ENCODE data around the gene MPP3. TPM values are rescaled to one million over a fixed set of nuclear protein-coding genes. Genes with fewer than 3 reads are reported as not detected.
"Not testable (repeated sequence)": the region's sequence is repeated elsewhere in the genome, so short reads cannot be mapped to it uniquely, and the experiment has no call there.

MPP3 gene
- total and polyA plus RNA-seq, 9 donors, result 2.7 to 17.2 (median 3.1) TPM

DNA sequence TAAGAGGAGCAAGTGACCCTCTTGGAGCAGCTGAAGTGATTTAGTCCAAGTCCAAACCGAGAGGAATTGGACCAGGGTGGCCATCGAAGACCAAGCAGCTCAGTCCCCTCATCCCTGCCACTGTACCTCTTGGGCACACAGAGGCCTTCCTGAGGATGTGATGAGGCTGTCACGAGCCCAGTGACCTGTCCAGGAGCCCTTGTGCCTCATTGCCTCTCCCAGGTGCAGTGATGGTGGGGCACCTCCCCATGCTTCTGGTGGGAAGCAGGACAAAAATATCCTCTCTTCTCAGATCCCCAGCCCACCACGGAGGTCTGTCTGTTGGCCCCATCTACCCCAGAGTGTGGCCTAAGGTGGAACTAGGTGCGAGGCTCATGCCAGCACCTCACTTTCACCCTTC is 11.3 kb upstream of the MPP3 start:
- H3K36me3 ChIP-seq, result no peaks in the 10 kb centered on the region
- H3K9me3 ChIP-seq, result no peaks in the 10 kb centered on the region
- no peak for DNase-seq
- H3K4me1 ChIP-seq (ENCODE audit: insufficient read depth), result no peaks in the 10 kb centered on the region
- intact Hi-C loops (cut with DNase I), result loop anchor here in 1 of 4 donors (10.0 kb wide), 2 partner anchors 69 to 149 kb away; partner anchors contain the start of gene DUSP3
- H3K27ac ChIP-seq, result no peak overlapping the region
- H3K27me3 ChIP-seq, result no peaks in the 10 kb centered on the region
- no peak overlapping the region for H3K4me3 ChIP-seq
- TF ChIP-seq, protein P1, sequence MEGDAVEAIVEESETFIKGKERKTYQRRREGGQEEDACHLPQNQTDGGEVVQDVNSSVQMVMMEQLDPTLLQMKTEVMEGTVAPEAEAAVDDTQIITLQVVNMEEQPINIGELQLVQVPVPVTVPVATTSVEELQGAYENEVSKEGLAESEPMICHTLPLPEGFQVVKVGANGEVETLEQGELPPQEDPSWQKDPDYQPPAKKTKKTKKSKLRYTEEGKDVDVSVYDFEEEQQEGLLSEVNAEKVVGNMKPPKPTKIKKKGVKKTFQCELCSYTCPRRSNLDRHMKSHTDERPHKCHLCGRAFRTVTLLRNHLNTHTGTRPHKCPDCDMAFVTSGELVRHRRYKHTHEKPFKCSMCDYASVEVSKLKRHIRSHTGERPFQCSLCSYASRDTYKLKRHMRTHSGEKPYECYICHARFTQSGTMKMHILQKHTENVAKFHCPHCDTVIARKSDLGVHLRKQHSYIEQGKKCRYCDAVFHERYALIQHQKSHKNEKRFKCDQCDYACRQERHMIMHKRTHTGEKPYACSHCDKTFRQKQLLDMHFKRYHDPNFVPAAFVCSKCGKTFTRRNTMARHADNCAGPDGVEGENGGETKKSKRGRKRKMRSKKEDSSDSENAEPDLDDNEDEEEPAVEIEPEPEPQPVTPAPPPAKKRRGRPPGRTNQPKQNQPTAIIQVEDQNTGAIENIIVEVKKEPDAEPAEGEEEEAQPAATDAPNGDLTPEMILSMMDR (IDR thresholded peaks at IDR 0.05), result no peak
- no peak for TF ChIP-seq POLR2A (IDR thresholded peaks at IDR 0.05)
- TF ChIP-seq EP300 (IDR thresholded peaks at IDR 0.05), result no peak
- WGBS, 3 donors, result 82 to 83% (median 83%) methylated on average over 5 of the region's 5 CpGs

DNA sequence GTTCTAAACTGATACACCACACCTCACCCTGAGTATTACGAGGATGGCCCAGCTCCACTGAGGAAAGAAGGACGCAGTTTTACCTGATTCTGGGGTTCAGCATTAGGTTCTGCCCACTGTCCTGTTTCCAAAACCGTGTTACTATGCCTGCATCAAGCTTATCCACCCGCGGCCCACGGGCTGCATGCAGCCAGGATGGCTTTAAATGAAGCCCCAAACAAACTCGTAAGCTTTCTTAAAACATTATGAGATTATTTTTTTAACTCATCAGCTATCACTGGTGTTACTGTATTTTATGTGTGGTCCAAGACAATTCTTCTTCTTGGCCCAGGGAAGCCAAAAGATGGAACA is 10.0 kb upstream of the MPP3 start:
- WGBS, 3 donors, result 14 to 40% (median 22%) methylated on average over 7 of the region's 7 CpGs

DNA sequence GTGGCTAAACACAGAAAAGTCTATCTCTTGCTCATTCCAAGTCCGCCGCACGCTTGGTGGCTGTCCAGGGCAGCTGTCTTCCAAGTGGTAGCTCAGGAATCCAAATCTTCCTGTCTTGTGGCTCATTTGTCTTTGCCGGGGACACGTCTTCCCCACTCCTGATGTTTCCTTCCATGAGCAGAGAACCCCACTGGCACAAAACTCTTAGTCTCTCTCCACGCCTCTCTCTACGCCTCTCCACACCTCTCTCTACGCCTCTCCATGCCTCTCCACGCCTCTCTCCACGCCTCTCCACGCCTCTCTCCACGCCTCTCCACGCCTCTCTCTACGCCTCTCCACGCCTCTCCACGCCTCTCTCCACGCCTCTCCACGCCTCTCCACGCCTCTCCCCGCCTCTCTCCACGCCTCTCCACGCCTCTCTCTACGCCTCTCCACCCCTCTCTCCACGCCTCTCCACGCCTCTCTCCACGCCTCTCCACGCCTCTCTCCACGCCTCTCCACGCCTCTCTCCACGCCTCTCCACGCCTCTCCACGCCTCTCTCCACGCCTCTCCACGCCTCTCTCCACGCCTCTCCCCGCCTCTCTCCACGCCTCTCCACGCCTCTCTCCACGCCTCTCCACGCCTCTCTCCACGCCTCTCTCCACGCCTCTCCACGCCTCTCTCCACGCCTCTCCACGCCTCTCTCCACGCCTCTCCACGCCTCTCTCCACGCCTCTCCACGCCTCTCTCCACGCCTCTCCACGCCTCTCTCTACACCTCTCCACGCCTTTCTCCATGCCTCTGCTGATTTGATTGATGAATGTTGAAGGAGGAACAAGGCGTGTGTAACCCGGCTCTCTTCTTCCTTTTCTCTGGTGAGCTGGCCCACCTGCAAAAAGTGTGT is 9.4 kb upstream of the MPP3 start:
- not testable (repeated sequence) for H3K27me3 ChIP-seq; H3K27ac ChIP-seq; H3K4me3 ChIP-seq; DNase-seq; H3K36me3 ChIP-seq; H3K4me1 ChIP-seq (ENCODE audit: insufficient read depth); H3K9me3 ChIP-seq
- intact Hi-C loops (cut with DNase I), result loop anchor here in 1 of 4 donors (10.0 kb wide), 2 partner anchors 68 to 148 kb away; partner anchors contain the start of gene DUSP3
- 79 to 81% (median 81%) methylated on average over 50 to 54 of the region's 54 CpGs for WGBS, 3 donors

More for the DNA sequence above, 10.0 kb upstream of the MPP3 start:
- no peaks in the 10 kb centered on the region for H3K9me3 ChIP-seq
- no peaks in the 10 kb centered on the region for H3K36me3 ChIP-seq
- H3K27ac ChIP-seq, result no peak overlapping the region
- intact Hi-C loops (cut with DNase I), result loop anchor here in 1 of 4 donors (10.0 kb wide), 2 partner anchors 68 to 148 kb away; partner anchors contain the start of gene DUSP3
- TF ChIP-seq, protein P1 (IDR thresholded peaks at IDR 0.05), result no peak
- TF ChIP-seq EP300 (IDR thresholded peaks at IDR 0.05) (no peak), POLR2A (IDR thresholded peaks at IDR 0.05) (no peak)
- no peaks in the 10 kb centered on the region for H3K4me1 ChIP-seq (ENCODE audit: insufficient read depth)
- no peak for DNase-seq
- no peak overlapping the region for H3K4me3 ChIP-seq
- no peaks in the 10 kb centered on the region for H3K27me3 ChIP-seq

DNA sequence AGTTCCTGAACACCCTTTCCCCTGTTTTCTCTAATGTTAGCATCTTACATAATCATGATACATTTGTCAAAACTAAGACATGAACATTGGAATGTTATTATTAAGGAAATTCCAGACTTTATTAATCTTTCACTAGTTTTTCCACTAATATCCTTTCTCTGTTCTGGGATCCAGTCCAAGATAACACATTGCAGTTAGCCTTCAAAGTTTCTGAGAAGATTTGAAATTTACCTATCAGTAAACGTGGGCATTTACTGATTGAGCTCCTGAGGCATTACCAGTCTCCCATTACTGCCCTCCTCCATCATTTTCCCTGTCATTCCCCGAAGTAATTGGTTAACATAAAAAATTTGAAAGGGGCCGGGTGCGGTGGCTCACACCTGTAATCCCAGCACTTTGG is 8.3 kb upstream of the MPP3 start:
- Histone ChIP-seq H3K4me3 (no peak overlapping the region), H3K36me3 (no peaks in the 10 kb centered on the region), H3K27me3 (no peaks in the 10 kb centered on the region), H3K4me1 (ENCODE audit: insufficient read depth) (no peaks in the 10 kb centered on the region), H3K27ac (no peak overlapping the region), H3K9me3 (no peaks in the 10 kb centered on the region)
- 15 to 39% (median 19%) methylated on average over 4 of the region's 4 CpGs for WGBS, 3 donors
- intact Hi-C loops (cut with DNase I), result loop anchor here in 1 of 4 donors (10.0 kb wide), 2 partner anchors 66 to 146 kb away; partner anchors contain the start of gene DUSP3
- TF ChIP-seq EP300 (IDR thresholded peaks at IDR 0.05), result no peak
- TF ChIP-seq, protein P1 (IDR thresholded peaks at IDR 0.05), result no peak
- no peak for TF ChIP-seq POLR2A (IDR thresholded peaks at IDR 0.05)
- no peak for DNase-seq

DNA sequence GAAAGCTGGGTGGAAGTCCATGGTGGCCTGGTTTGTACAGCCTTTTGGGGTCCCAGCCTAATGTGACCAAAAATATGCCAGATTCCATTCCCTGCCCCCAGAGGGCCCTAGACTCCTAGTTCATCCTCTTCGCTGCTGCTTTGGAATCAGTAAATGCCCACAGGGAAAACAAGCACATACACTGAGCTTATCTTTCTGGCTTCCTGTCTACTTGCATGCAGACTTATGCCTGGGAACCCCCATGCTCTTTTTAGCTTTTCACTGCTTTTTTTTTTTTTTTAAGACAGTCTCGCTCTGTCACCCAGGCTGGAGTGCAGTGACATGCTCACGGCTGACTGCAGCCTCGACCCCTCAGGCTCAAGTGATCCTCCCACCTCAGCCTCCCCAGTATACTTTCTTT is 7.9 kb upstream of the MPP3 start:
- no peaks in the 10 kb centered on the region for H3K9me3 ChIP-seq
- H3K27me3 ChIP-seq, result no peaks in the 10 kb centered on the region
- H3K27ac ChIP-seq, result no peak overlapping the region
- no peaks in the 10 kb centered on the region for H3K4me1 ChIP-seq (ENCODE audit: insufficient read depth)
- no peak for DNase-seq
- H3K4me3 ChIP-seq, result no peak overlapping the region
- intact Hi-C loops (cut with DNase I), result loop anchor here in 1 of 4 donors (10.0 kb wide), 2 partner anchors 66 to 146 kb away; partner anchors contain the start of gene DUSP3
- 9 to 13% (median 12%) methylated on average over 4 of the region's 4 CpGs for WGBS, 3 donors
- H3K36me3 ChIP-seq, result no peaks in the 10 kb centered on the region
- no peak for TF ChIP-seq POLR2A (IDR thresholded peaks at IDR 0.05)
- no peak for TF ChIP-seq EP300 (IDR thresholded peaks at IDR 0.05)
- TF ChIP-seq, protein P1 (IDR thresholded peaks at IDR 0.05), result no peak

Measured in ovary (tissue), 9 donors.